ENCODE results near the gene FAM227B.

DNA sequence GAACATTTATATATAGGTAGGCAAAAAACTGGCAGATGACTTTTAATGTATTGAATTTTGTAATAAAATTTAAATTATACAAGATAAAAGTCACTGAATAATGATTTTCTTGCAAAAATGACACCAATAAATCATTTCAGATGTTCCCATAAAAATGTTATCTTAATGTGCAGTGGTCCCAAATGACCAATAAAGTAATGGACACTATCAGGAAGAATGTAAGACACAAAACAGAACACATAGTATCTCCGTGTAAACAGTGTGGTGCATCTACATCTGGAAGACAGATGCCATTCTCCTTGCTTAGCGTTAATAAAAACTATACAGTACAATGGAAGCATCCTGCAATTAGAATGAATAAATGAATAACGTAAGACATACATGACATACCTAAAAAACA, 156.1 kb downstream of the FAM227B start:
- TF ChIP-seq, protein P1, sequence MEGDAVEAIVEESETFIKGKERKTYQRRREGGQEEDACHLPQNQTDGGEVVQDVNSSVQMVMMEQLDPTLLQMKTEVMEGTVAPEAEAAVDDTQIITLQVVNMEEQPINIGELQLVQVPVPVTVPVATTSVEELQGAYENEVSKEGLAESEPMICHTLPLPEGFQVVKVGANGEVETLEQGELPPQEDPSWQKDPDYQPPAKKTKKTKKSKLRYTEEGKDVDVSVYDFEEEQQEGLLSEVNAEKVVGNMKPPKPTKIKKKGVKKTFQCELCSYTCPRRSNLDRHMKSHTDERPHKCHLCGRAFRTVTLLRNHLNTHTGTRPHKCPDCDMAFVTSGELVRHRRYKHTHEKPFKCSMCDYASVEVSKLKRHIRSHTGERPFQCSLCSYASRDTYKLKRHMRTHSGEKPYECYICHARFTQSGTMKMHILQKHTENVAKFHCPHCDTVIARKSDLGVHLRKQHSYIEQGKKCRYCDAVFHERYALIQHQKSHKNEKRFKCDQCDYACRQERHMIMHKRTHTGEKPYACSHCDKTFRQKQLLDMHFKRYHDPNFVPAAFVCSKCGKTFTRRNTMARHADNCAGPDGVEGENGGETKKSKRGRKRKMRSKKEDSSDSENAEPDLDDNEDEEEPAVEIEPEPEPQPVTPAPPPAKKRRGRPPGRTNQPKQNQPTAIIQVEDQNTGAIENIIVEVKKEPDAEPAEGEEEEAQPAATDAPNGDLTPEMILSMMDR (IDR thresholded peaks at IDR 0.05; ENCODE audit: low read length) = no peak
- TF ChIP-seq EZH2 (IDR thresholded peaks at IDR 0.05; ENCODE audit: borderline replicate concordance, low read length) = no peak

Data from OCI-LY1 (cell line).